IMR-90 (cell line): ENCODE results near the gene WBP1.

Experiments used
- CHD1 ChIP-seq: IDR thresholded peaks from 2 replicates; pipeline ENCODE4 v1.6.1; 2012; ENCODE audit warnings: low read depth, low read length, improper control_type of control experiment
- MAFK ChIP-seq: IDR thresholded peaks from 2 replicates; pipeline ENCODE4 v1.6.1; 2012; ENCODE audit warnings: low read depth, low read length, improper control_type of control experiment
- MXI1 ChIP-seq: IDR thresholded peaks from 2 replicates; pipeline ENCODE4 v1.6.1; 2012; ENCODE audit warnings: low read depth, mild to moderate bottlenecking, low read length, moderate library complexity, borderline replicate concordance
- POLR2A ChIP-seq: IDR thresholded peaks from 2 replicates; pipeline ENCODE4 v1.6.1; 2012; ENCODE audit warnings: mild to moderate bottlenecking, low read depth, low read length
- RAD21 ChIP-seq: IDR thresholded peaks from 2 replicates; pipeline ENCODE4 v1.6.1; 2012; ENCODE audit warnings: low read length, improper control_type of control experiment
- TF ChIP-seq, protein P1 (sequence below): conservative IDR thresholded peaks from 2 replicates; pipeline ENCODE4 v1.5.1; 2012; ENCODE audit warnings: mild to moderate bottlenecking, low read depth, low read length, improper control_type of control experiment
- TF ChIP-seq, protein P2 (sequence below): fragments of 150-350 bp; IDR thresholded peaks from 2 replicates; pipeline ENCODE4 v1.6.1; 2017; ENCODE audit warnings: mild to moderate bottlenecking, antibody characterized with exemption, low read length, low read depth

- no peak for TF ChIP-seq MAFK
- TF ChIP-seq, protein P1, sequence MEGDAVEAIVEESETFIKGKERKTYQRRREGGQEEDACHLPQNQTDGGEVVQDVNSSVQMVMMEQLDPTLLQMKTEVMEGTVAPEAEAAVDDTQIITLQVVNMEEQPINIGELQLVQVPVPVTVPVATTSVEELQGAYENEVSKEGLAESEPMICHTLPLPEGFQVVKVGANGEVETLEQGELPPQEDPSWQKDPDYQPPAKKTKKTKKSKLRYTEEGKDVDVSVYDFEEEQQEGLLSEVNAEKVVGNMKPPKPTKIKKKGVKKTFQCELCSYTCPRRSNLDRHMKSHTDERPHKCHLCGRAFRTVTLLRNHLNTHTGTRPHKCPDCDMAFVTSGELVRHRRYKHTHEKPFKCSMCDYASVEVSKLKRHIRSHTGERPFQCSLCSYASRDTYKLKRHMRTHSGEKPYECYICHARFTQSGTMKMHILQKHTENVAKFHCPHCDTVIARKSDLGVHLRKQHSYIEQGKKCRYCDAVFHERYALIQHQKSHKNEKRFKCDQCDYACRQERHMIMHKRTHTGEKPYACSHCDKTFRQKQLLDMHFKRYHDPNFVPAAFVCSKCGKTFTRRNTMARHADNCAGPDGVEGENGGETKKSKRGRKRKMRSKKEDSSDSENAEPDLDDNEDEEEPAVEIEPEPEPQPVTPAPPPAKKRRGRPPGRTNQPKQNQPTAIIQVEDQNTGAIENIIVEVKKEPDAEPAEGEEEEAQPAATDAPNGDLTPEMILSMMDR: no peak
- TF ChIP-seq POLR2A: no peak
- TF ChIP-seq, protein P2, sequence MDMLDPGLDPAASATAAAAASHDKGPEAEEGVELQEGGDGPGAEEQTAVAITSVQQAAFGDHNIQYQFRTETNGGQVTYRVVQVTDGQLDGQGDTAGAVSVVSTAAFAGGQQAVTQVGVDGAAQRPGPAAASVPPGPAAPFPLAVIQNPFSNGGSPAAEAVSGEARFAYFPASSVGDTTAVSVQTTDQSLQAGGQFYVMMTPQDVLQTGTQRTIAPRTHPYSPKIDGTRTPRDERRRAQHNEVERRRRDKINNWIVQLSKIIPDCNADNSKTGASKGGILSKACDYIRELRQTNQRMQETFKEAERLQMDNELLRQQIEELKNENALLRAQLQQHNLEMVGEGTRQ: no peak
- no peak for TF ChIP-seq MXI1
- no peak for TF ChIP-seq RAD21
- TF ChIP-seq CHD1: no peak
Measured at GRCh38 chr2:74417763-74418162, 40.5 kb upstream of the WBP1 start.
